ENCODE data around the gene ZMYND8.

DNA sequence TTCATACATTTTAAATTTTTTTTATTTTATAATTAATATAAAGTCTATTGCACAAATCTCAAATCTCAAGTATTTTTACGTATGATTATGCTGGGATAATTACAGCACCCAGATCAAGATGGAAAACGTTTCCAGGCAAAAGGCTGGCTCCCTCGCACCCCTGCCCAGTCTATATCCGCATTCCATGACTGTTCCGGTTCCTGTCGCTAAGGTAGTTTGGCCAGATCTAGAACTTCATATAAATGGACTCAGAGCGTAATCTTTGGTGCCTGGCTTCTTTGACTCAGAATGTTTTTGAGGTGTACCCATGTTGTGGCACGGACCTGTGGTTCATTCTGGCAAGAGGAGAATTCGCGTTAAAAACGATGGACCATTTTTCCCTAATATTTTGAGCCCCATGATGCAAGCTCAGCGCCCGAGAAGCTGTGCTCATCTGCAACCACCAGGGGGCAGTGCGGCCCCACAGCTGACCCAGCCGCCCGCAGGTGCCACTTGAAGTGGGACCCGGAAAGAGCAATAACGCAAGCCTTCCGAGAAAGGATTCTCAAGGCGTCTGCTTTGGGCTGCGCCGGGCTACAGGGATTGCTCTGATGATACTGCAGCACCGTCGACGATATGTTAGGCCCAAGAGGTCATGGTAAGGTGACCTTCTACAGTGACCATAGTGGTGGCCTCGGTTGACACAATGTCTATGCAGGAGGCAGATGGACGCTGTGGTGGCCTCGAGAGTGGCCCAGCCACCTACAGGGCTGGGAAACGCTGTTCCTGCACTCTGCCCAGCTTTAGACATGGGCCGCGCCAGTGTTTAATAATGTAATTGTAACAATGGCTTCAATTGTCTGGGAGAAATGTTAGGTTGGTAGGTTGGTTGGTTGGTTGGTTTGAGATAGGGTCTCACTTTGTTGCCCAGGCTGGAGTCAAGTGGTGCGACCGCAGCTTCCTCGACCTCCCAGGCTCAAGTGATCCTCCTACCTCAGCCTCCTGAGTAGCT is 160.1 kb downstream of the ZMYND8 start:
- TF ChIP-seq, protein P1, sequence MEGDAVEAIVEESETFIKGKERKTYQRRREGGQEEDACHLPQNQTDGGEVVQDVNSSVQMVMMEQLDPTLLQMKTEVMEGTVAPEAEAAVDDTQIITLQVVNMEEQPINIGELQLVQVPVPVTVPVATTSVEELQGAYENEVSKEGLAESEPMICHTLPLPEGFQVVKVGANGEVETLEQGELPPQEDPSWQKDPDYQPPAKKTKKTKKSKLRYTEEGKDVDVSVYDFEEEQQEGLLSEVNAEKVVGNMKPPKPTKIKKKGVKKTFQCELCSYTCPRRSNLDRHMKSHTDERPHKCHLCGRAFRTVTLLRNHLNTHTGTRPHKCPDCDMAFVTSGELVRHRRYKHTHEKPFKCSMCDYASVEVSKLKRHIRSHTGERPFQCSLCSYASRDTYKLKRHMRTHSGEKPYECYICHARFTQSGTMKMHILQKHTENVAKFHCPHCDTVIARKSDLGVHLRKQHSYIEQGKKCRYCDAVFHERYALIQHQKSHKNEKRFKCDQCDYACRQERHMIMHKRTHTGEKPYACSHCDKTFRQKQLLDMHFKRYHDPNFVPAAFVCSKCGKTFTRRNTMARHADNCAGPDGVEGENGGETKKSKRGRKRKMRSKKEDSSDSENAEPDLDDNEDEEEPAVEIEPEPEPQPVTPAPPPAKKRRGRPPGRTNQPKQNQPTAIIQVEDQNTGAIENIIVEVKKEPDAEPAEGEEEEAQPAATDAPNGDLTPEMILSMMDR (IDR thresholded peaks at IDR 0.05), result peak; percentile 85 to 98 (median 90)
- no peak for TF ChIP-seq POLR2A (IDR thresholded peaks at IDR 0.05)

Measured in Peyer's patch (tissue), 4 donors.